ENCODE results near the gene ZMYND8. TPM values are rescaled to one million over a fixed set of nuclear protein-coding genes. Genes with fewer than 3 reads are reported as not detected.

Gene ZMYND8
- total RNA-seq, 3 donors from 2014 or later (not counting 1 experiment from before 2014, with no cell fraction given): 57.6 to 72.6 (median 69.8) TPM

GRCh38 chr20:47233333-47234188, 122.9 kb downstream of the ZMYND8 start:
- Mint-ChIP-seq H3K27ac (no peak overlapping the region), H3K4me1 (peaks cover 0 to 15% of the 10 kb centered on the region in 2 donors), H3K36me3 (peaks cover 15% of the 10 kb centered on the region), H3K9me3 (no peaks in the 10 kb centered on the region), H3K27me3 (ENCODE audit: low read depth in 2 of 2) (no peaks in the 10 kb centered on the region), H3K4me3 (no peak overlapping the region)
- no peak overlapping the region for H3K4me3 ChIP-seq (ENCODE audit: low read length)
- H3K27ac ChIP-seq (ENCODE audit: low read length): no peak overlapping the region
- no peaks in the 10 kb centered on the region for H3K9me3 ChIP-seq (ENCODE audit: control insufficient read depth, insufficient read depth, low read length)
- no peaks in the 10 kb centered on the region for H3K27me3 ChIP-seq (ENCODE audit: control insufficient read depth, insufficient read depth, low read length)
- ATAC-seq: no peak
- H3K36me3 ChIP-seq (ENCODE audit: control insufficient read depth, insufficient read depth, low read length): peaks cover 77% of the 10 kb centered on the region
- no peak for DNase-seq
- TF ChIP-seq CTCF (IDR thresholded peaks at IDR 0.05): no peak
- intact Hi-C loops (cut with micrococcal nuclease): no loop called here
- WGBS (ENCODE audit: insufficient coverage): 98% methylated on average over 9 of the region's 9 CpGs
- H3K4me1 ChIP-seq (ENCODE audit: control insufficient read depth, insufficient read depth, low read length): no peaks in the 10 kb centered on the region

GRCh38 chr20:47232518-47232917, 124.0 kb downstream of the ZMYND8 start:
- Mint-ChIP-seq H3K27ac (no peak overlapping the region), H3K36me3 (peaks cover 6% of the 10 kb centered on the region), H3K4me3 (no peak overlapping the region), H3K4me1 (peaks cover 0 to 15% of the 10 kb centered on the region in 2 donors), H3K9me3 (no peaks in the 10 kb centered on the region), H3K27me3 (ENCODE audit: low read depth in 2 of 2) (no peaks in the 10 kb centered on the region)
- Histone ChIP-seq H3K9me3 (ENCODE audit: control insufficient read depth, insufficient read depth, low read length) (no peaks in the 10 kb centered on the region), H3K27ac (ENCODE audit: low read length) (no peak overlapping the region), H3K4me3 (ENCODE audit: low read length) (no peak overlapping the region), H3K36me3 (ENCODE audit: control insufficient read depth, insufficient read depth, low read length) (peaks cover 74% of the 10 kb centered on the region), H3K4me1 (ENCODE audit: control insufficient read depth, insufficient read depth, low read length) (no peaks in the 10 kb centered on the region), H3K27me3 (ENCODE audit: control insufficient read depth, insufficient read depth, low read length) (no peaks in the 10 kb centered on the region)
- intact Hi-C loops (cut with micrococcal nuclease): no loop called here
- no peak for ATAC-seq
- TF ChIP-seq CTCF (IDR thresholded peaks at IDR 0.05): no peak
- no peak for DNase-seq
- WGBS (ENCODE audit: insufficient coverage): 93% methylated on average over 3 of the region's 3 CpGs

- Histone ChIP-seq H3K4me1 (ENCODE audit: control insufficient read depth, insufficient read depth, low read length) (no peaks in the 10 kb centered on the region), H3K4me3 (ENCODE audit: low read length) (no peak overlapping the region), H3K27ac (ENCODE audit: low read length) (no peak overlapping the region), H3K27me3 (ENCODE audit: control insufficient read depth, insufficient read depth, low read length) (no peaks in the 10 kb centered on the region), H3K36me3 (ENCODE audit: control insufficient read depth, insufficient read depth, low read length) (peaks cover 76% of the 10 kb centered on the region), H3K9me3 (ENCODE audit: control insufficient read depth, insufficient read depth, low read length) (no peaks in the 10 kb centered on the region)
- Mint-ChIP-seq H3K27ac (peak overlapping the region in 1 of 2 donors; percentile 50), H3K27me3 (ENCODE audit: low read depth in 2 of 2) (no peaks in the 10 kb centered on the region), H3K4me1 (peaks cover 0 to 15% of the 10 kb centered on the region in 2 donors), H3K9me3 (no peaks in the 10 kb centered on the region), H3K4me3 (no peak overlapping the region), H3K36me3 (peaks cover 6% of the 10 kb centered on the region)
- no peak for TF ChIP-seq CTCF (IDR thresholded peaks at IDR 0.05)
- intact Hi-C loops (cut with micrococcal nuclease): no loop called here
- WGBS (ENCODE audit: insufficient coverage): 98% methylated on average over 14 of the region's 16 CpGs
- DNase-seq (no peak), ATAC-seq (no peak)
Observed at GRCh38 chr20:47231382-47232039, 125.0 kb downstream of the ZMYND8 start.
